WTC11 (cell line): Measurements from ENCODE around the gene MNT.

Experiments used
- ELF4 ChIP-seq: sonication (generic); formaldehyde crosslinking; IDR thresholded peaks from 2 replicates; pipeline ENCODE4 v1.8.1; 2022; ENCODE audit warnings: low read depth, mild to moderate bottlenecking, moderate library complexity, missing genetic modification reagents
- KAT7 ChIP-seq: sonication (generic); formaldehyde crosslinking; IDR thresholded peaks from 2 replicates; pipeline ENCODE4 v1.8.1; 2023; ENCODE audit warnings: missing genetic modification reagents, mild to moderate bottlenecking, borderline replicate concordance
- SOX15 ChIP-seq: fragments of 250-450 bp; sonication (Bioruptor Pico); IDR thresholded peaks from 2 replicates; pipeline ENCODE4 v1.9.0; 2021; ENCODE audit warnings: mild to moderate bottlenecking
- SP1 ChIP-seq: sonication (generic); formaldehyde crosslinking; conservative IDR thresholded peaks from 2 replicates; pipeline ENCODE4 v1.8.1; 2022; ENCODE audit warnings: missing genetic modification reagents
- TF ChIP-seq, protein P1 (sequence below): fragments of 200-600 bp; IDR thresholded peaks from 2 replicates; pipeline ENCODE4 v1.8.0; 2022; ENCODE audit warnings: antibody characterized with exemption
- TF ChIP-seq, protein P2 (sequence below): sonication (generic); formaldehyde crosslinking; IDR thresholded peaks from 2 replicates; pipeline ENCODE4 v1.8.1; 2023; ENCODE audit warnings: mild to moderate bottlenecking, moderate library complexity, missing genetic modification reagents
- TF ChIP-seq, protein P3 (sequence below): fragments of 250-450 bp; sonication (Bioruptor Pico); IDR thresholded peaks from 2 replicates; pipeline ENCODE4 v1.9.0; 2021; ENCODE audit warnings: moderate library complexity, mild to moderate bottlenecking, inconsistent platforms, borderline replicate concordance

DNA sequence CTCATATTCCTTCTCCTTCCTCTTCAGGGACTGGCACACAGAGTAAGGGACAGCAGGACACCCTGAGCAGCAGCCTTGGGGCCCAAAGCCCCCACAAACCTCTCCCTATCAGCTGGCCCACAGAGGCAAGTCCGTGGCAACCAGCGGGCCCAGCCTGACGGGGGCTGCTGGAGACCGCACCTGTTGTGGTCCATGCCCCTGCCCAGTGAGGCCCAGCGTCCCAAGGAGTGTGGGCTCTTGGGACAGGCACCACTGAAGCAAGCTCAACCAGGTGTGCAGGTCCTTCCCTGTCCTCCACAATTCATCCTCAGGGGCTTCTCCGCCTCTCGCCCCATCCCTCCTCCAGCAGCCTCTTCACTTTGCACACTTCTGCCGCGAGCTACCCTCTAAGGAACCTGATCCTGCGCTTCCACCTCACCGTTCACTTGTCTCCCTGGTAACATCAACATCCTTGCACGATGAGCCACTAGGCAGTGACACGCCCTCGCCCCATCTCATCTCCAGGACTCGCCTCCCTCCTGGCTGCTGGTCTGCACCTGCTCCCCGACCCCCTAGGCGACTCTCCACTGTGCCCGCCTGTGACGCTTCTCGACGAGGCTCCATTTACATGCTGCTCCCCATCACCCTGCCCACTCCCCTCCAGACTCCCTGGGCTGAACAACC is 12.7 kb downstream of the MNT start:
- TF ChIP-seq, protein P1, sequence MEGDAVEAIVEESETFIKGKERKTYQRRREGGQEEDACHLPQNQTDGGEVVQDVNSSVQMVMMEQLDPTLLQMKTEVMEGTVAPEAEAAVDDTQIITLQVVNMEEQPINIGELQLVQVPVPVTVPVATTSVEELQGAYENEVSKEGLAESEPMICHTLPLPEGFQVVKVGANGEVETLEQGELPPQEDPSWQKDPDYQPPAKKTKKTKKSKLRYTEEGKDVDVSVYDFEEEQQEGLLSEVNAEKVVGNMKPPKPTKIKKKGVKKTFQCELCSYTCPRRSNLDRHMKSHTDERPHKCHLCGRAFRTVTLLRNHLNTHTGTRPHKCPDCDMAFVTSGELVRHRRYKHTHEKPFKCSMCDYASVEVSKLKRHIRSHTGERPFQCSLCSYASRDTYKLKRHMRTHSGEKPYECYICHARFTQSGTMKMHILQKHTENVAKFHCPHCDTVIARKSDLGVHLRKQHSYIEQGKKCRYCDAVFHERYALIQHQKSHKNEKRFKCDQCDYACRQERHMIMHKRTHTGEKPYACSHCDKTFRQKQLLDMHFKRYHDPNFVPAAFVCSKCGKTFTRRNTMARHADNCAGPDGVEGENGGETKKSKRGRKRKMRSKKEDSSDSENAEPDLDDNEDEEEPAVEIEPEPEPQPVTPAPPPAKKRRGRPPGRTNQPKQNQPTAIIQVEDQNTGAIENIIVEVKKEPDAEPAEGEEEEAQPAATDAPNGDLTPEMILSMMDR = no peak
- TF ChIP-seq ELF4 (CRISPR knock-in tag) = no peak
- TF ChIP-seq, protein P2, sequence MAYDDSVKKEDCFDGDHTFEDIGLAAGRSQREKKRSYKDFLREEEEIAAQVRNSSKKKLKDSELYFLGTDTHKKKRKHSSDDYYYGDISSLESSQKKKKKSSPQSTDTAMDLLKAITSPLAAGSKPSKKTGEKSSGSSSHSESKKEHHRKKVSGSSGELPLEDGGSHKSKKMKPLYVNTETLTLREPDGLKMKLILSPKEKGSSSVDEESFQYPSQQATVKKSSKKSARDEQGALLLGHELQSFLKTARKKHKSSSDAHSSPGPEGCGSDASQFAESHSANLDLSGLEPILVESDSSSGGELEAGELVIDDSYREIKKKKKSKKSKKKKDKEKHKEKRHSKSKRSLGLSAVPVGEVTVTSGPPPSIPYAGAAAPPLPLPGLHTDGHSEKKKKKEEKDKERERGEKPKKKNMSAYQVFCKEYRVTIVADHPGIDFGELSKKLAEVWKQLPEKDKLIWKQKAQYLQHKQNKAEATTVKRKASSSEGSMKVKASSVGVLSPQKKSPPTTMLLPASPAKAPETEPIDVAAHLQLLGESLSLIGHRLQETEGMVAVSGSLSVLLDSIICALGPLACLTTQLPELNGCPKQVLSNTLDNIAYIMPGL = no peak
- no peak for TF ChIP-seq SOX15 (CRISPR knock-in tag)
- no peak for TF ChIP-seq SP1
- TF ChIP-seq, protein P3, sequence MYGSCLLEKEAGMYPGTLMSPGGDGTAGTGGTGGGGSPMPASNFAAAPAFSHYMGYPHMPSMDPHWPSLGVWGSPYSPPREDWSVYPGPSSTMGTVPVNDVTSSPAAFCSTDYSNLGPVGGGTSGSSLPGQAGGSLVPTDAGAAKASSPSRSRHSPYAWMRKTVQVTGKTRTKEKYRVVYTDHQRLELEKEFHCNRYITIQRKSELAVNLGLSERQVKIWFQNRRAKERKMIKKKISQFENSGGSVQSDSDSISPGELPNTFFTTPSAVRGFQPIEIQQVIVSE = no peak
- TF ChIP-seq KAT7 (CRISPR knock-in tag) = no peak
